Smooth muscle cell (in vitro differentiated cells): ENCODE results near the gene MROH9. TPM values are rescaled to one million over a fixed set of nuclear protein-coding genes. Genes with fewer than 3 reads are reported as not detected.
A peak's percentile ranks its signal among the peaks of the same experiment; 100 is the strongest.

ENCODE experiments used
- DNase-seq: peaks from one replicate; lab custom pipeline; 2025; ENCODE audit not compliant: unreplicated experiment; lab: John Stamatoyannopoulos, UW
- H2AFZ ChIP-seq: fragments of 200-600 bp; sonication (generic); 2 replicates; pipeline ENCODE4 v1.6.0; 2016; ENCODE audit warnings: antibody characterized with exemption, low read depth, mild to moderate bottlenecking
- H3F3A ChIP-seq: fragments of 200-600 bp; sonication (generic); 2 replicates; pipeline ENCODE4 v1.6.0; 2017; ENCODE audit warnings: antibody characterized with exemption, low read depth
- H3K27ac ChIP-seq: fragments of 200-600 bp; sonication (generic); 2 replicates; pipeline ENCODE4 v1.5.1; 2016; ENCODE audit warnings: low read depth, mild to moderate bottlenecking
- H3K27me3 ChIP-seq: fragments of 200-600 bp; sonication (generic); 2 replicates; pipeline ENCODE4 v1.6.1; 2016; ENCODE audit warnings: low read depth, mild to moderate bottlenecking
- H3K36me3 ChIP-seq: fragments of 200-600 bp; sonication (generic); 2 replicates; pipeline ENCODE4 v1.5.1; 2016; ENCODE audit warnings: low read depth
- H3K4me1 ChIP-seq: fragments of 200-600 bp; sonication (generic); 2 replicates; pipeline ENCODE4 v1.5.1; 2016; ENCODE audit warnings: low read depth
- H3K4me2 ChIP-seq: fragments of 200-600 bp; sonication (generic); 2 replicates; pipeline ENCODE4 v1.6.0; 2016; ENCODE audit warnings: mild to moderate bottlenecking
- H3K4me3 ChIP-seq: fragments of 200-600 bp; sonication (generic); 2 replicates; pipeline ENCODE4 v1.5.1; 2016; ENCODE audit warnings: mild to moderate bottlenecking
- H3K79me2 ChIP-seq: fragments of 200-600 bp; sonication (generic); 2 replicates; pipeline ENCODE4 v1.6.0; 2016; ENCODE audit warnings: low read depth, mild to moderate bottlenecking
- H3K9ac ChIP-seq: fragments of 200-600 bp; sonication (generic); 2 replicates; pipeline ENCODE4 v1.6.0; 2016; ENCODE audit warnings: low read depth
- H3K9me3 ChIP-seq: fragments of 200-600 bp; sonication (generic); replicated peaks from 2 replicates; pipeline ENCODE4 v1.5.1; 2016; ENCODE audit warnings: low read depth
- H4K20me1 ChIP-seq: fragments of 200-600 bp; sonication (generic); 2 replicates; pipeline ENCODE4 v1.6.0; 2016; ENCODE audit warnings: low read depth
- WGBS: methylation state at CpG from one replicate; pipeline ENCODE4 v1.1.7; 2016; ENCODE audit warnings: low lambda C conversion rate; 5-methylcytosine and 5-hydroxymethylcytosine counted together
- polyA plus RNA-seq: library from polyadenylated mRNA; unstranded; fragments of >200 nt; fragmentation: Nextera tagmentation; extraction: Ambion mirVana; gene quantifications from 2 replicates; pipeline ENCODE4 v1.2.1, GENCODE V29; 2016
- total RNA-seq: library from RNA; depleted of rRNA; stranded (reverse); fragments of >200 nt; gene quantifications from 2 replicates; pipeline ENCODE4 v1.2.3, GENCODE V29; 2014
- TF ChIP-seq, protein P1 (sequence below): fragments of 200-600 bp; sonication (generic); IDR thresholded peaks from 2 replicates; pipeline ENCODE4 v1.5.1; 2017; ENCODE audit warnings: borderline replicate concordance, mild to moderate bottlenecking, antibody characterized with exemption; ENCODE audit not compliant: insufficient read depth, poor library complexity, severe bottlenecking

Gene MROH9
- total and polyA plus RNA-seq, 2 experiments from 2014 or later: not detected

DNA sequence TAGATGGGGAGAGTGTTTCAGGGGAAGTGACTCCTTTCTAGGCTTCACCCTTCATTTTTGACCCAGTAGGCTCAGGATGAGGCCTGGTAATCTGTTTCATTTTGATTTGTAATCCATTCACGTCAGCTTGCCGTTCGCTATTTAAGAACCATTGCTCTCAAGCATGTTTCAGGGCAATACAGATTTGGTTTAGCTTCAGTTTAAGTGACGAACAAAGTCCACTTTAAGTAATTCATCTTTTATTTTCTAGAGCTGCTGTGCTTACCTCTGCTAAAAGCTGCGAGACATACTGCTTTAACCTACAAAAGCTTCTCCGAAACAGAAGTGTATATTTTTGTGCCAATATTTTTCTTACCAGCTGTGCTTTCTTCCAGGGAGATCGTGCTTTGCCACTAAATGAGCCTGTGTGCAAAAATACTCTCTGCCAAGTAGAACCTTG lies 146.4 kb downstream of the MROH9 start:
- Histone ChIP-seq H3K4me2 (no peak overlapping the region), H3K4me1 (no peaks in the 10 kb centered on the region), H3F3A (no peaks in the 10 kb centered on the region), H3K27me3 (no peaks in the 10 kb centered on the region), H3K79me2 (no peaks in the 10 kb centered on the region), H4K20me1 (no peaks in the 10 kb centered on the region), H3K36me3 (no peaks in the 10 kb centered on the region), H3K27ac (no peak overlapping the region), H2AFZ (peak overlapping the region; percentile 41), H3K4me3 (no peak overlapping the region), H3K9ac (no peak overlapping the region), H3K9me3 (no peaks in the 10 kb centered on the region)
- TF ChIP-seq, protein P1, sequence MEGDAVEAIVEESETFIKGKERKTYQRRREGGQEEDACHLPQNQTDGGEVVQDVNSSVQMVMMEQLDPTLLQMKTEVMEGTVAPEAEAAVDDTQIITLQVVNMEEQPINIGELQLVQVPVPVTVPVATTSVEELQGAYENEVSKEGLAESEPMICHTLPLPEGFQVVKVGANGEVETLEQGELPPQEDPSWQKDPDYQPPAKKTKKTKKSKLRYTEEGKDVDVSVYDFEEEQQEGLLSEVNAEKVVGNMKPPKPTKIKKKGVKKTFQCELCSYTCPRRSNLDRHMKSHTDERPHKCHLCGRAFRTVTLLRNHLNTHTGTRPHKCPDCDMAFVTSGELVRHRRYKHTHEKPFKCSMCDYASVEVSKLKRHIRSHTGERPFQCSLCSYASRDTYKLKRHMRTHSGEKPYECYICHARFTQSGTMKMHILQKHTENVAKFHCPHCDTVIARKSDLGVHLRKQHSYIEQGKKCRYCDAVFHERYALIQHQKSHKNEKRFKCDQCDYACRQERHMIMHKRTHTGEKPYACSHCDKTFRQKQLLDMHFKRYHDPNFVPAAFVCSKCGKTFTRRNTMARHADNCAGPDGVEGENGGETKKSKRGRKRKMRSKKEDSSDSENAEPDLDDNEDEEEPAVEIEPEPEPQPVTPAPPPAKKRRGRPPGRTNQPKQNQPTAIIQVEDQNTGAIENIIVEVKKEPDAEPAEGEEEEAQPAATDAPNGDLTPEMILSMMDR: no peak
- no peak for DNase-seq
- 91% methylated on average over 7 of the region's 7 CpGs for WGBS

DNA sequence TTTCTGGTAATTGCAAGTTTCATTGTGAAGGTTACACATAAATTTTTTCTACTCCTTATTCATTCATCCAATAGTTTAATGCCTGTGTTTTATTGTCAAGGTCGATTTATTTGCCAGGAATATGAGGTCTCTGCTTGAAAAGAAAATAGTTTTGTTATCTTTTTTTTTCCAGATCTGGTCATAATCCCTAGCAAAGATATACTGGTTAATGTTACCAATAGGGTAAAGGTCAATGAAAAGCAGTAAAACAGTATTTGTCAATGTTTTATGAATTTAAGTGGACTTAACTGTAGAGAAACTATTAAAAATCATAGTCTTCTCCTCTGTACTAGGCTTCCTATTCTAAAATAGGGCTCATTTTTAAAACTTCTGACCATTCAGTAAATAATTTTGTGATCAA lies 147.3 kb downstream of the MROH9 start:
- Histone ChIP-seq H3K9me3 (no peaks in the 10 kb centered on the region), H4K20me1 (no peaks in the 10 kb centered on the region), H3K36me3 (no peaks in the 10 kb centered on the region), H3K4me1 (no peaks in the 10 kb centered on the region), H3K27ac (no peak overlapping the region), H3K4me3 (no peak overlapping the region), H2AFZ (no peak overlapping the region), H3F3A (no peaks in the 10 kb centered on the region), H3K9ac (no peak overlapping the region), H3K4me2 (no peak overlapping the region), H3K79me2 (no peaks in the 10 kb centered on the region), H3K27me3 (no peaks in the 10 kb centered on the region)
- no peak for DNase-seq
- TF ChIP-seq, protein P1: no peak
- 63% methylated on average over 1 of the region's 1 CpG for WGBS

DNA sequence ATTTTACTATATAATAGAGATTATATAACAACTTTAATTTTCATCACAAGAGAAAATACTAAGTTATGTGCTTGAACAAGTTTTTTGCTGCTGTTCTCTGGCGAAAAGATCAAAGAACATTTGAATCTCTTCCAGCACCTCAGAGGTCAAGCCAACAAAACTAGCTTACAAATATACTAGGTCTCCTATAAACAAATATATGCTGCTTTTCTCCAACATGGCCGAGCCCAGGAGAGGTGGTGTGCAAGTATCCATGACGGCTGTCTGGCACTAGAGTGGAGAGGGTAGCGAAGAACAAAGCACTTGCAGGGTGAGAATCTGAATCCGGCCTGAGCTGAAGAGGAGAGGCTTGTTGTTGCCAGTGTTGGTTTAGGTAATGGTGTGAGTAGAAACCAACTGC lies 147.9 kb downstream of the MROH9 start:
- WGBS: 95% methylated on average over 5 of the region's 5 CpGs
- no peak overlapping the region for H2AFZ ChIP-seq
- no peaks in the 10 kb centered on the region for H3K36me3 ChIP-seq
- no peak overlapping the region for H3K9ac ChIP-seq
- no peak for DNase-seq
- TF ChIP-seq, protein P1: no peak
- no peaks in the 10 kb centered on the region for H3K4me1 ChIP-seq
- no peaks in the 10 kb centered on the region for H3F3A ChIP-seq
- H3K4me3 ChIP-seq: no peak overlapping the region
- no peak overlapping the region for H3K4me2 ChIP-seq
- no peaks in the 10 kb centered on the region for H4K20me1 ChIP-seq
- H3K79me2 ChIP-seq: no peaks in the 10 kb centered on the region
- H3K27ac ChIP-seq: no peak overlapping the region
- no peaks in the 10 kb centered on the region for H3K27me3 ChIP-seq
- H3K9me3 ChIP-seq: no peaks in the 10 kb centered on the region

DNA sequence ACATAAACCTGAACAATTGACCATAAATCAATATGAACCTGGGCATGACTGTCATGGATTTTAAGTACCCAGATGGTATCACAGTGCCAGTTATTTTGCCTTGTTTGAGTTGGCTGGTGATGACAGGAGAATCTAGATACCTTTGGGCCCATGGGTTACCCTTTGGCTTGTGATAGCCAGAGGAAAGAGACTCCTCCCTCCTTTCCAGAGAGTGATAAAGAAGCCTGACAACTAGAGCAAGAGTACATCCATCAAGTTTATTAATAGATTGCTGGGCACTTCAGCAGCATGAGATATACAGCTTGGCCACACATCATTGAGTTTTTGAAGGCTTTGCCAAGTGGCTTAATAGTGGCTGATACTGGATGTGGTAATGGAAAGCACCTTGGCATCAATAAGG lies 148.8 kb downstream of the MROH9 start:
- H3K79me2 ChIP-seq: no peaks in the 10 kb centered on the region
- no peak overlapping the region for H2AFZ ChIP-seq
- TF ChIP-seq, protein P1: no peak
- H3K27ac ChIP-seq: no peak overlapping the region
- H3K27me3 ChIP-seq: no peaks in the 10 kb centered on the region
- H3K4me3 ChIP-seq: no peak overlapping the region
- DNase-seq: no peak
- no peaks in the 10 kb centered on the region for H3F3A ChIP-seq
- H4K20me1 ChIP-seq: no peaks in the 10 kb centered on the region
- no peak overlapping the region for H3K4me2 ChIP-seq
- no peak overlapping the region for H3K9ac ChIP-seq
- H3K36me3 ChIP-seq: no peaks in the 10 kb centered on the region
- no peaks in the 10 kb centered on the region for H3K4me1 ChIP-seq
- no peaks in the 10 kb centered on the region for H3K9me3 ChIP-seq
